NCI-H345 treated with DMSO at 0.1 percent for 48 hours (cell line): Measurements from ENCODE around the gene GADD45GIP1.

Source experiments
- DNase-seq: peaks from one replicate; lab custom pipeline; 2025; ENCODE audit not compliant: unreplicated experiment; lab: John Stamatoyannopoulos, UW

GADD45GIP1 gene

DNA sequence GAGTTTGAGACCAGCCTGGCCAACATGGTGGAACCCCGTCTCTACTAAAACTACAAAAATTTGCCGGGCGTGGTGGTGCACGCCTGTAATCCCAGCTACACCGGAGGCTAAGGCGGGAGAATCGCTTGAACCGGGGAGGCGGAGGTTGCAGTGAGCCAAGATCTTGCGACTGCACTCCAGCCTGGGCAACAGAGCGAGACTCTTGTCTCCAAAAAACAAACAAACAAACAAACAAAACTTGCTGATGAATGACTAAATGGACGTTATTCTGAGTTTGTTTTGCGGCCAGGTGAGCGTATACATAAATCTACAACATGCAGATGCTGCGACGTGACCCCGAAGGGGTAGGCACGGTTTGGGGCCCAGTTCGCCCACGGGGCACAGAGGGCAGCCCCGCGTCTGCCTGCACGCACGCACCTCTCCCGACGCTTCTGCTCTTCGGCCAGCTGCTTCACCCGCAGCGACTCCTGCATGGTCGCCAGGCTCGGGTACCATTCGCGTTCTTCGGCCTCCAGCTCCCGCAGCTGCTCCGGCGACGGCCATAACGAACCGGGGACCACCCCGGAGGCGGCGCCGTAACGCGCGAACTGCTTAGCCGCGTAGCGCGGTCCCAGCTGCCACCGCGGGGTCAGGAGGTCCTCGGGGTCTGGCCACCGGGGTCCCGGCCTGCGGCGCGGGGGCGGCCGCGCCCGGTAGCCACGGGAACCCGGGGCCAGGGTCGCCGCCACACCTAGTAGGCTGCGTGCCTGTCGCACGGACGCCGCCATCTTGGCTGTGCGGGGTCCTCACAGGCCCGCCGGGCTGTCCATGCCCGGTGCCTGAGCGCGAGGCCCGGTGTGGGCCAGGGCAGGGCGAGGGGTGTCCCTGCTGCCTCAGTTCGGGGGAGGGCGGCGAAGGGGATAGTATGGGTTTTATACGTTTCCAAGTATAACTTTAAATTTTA lies at the start of gene GADD45GIP1:
TSS of gene GADD45GIP1 (minus strand) at position 778 of the 943 bp plus-strand sequence. CDS start at position 767, 11 bp downstream.
- no peak for DNase-seq

DNA sequence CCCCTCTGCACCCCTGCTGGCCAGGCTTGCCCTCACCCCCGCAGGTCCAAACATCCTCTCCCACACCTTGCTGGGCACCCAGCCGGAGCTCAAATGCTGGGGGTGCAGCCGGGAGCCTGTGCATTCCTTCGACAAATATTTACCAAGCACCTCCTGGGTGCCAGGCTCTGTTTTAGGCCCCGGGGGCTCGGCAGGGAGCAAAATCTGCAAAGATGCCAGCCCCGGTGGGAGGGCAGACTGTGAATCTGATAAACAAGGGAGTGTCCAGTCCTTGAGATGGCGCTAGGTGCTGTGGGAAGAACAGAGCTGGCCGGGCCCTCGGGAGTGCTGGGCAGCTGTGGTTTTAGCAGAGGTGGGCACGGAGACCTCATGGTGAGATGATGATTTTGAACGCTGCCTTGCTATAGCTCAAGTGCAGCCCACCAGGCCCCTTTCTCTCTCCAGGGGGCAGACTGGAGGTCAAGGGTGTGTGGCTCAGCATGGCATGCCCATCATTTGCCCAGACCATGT lies 48.9 kb upstream of the GADD45GIP1 start:
- DNase-seq, result no peak

DNA sequence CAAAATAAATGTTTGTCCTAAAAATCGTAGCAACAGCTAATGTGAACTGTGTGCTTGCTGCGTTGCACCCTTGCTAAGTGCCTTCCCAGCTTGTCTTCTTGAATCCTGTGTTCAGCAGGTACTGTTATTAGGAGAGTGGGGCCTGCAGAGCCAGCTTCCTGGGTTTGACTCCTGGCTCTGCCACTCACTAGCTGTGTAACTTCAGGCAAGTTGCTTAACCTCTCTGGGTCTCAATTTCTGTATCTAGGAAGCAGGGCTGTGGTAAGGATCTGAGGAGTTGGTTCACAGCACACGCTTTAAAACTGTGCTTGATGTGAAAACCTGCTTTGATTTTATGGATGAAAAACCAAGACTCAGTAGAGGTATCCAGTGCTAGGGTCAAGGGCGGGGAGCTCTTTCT lies 48.2 kb upstream of the GADD45GIP1 start:
- no peak for DNase-seq

DNA sequence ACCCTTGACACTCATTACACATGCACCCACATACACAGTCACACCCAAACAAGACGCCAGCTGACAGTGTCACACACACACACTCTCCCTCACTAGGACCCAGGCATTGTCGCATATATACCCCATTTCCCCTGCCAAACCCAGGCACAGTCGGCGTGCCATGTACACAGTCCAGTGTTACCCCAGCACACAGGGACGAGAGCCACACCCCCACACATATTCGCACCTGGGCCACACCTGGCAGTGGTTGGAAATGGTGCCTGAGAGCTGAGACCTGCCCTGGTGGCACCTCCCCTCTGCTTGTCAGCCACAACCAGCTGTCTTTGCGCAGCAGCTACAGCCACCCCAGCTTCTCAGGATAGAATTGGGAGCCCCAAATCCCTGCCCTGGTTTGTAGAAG lies 47.2 kb upstream of the GADD45GIP1 start:
- no peak for DNase-seq

DNA sequence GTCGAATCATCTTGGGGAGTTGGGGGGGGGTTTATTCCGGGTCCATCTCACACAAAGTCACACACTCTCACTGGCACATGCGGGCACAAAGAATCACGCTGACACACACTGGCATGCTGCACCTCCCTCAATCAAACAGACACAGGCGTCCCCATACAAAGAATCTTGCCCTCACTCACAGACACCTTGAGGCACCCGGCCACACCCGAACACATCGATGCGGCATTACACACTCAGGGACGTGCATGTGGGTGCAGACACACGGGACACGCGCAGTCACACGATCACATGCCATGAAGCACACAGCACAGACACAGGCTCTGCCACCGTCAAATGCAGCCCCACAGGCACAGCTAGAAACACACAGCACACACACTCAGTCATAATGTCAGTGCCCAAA lies 46.1 kb upstream of the GADD45GIP1 start:
- DNase-seq, result no peak

DNA sequence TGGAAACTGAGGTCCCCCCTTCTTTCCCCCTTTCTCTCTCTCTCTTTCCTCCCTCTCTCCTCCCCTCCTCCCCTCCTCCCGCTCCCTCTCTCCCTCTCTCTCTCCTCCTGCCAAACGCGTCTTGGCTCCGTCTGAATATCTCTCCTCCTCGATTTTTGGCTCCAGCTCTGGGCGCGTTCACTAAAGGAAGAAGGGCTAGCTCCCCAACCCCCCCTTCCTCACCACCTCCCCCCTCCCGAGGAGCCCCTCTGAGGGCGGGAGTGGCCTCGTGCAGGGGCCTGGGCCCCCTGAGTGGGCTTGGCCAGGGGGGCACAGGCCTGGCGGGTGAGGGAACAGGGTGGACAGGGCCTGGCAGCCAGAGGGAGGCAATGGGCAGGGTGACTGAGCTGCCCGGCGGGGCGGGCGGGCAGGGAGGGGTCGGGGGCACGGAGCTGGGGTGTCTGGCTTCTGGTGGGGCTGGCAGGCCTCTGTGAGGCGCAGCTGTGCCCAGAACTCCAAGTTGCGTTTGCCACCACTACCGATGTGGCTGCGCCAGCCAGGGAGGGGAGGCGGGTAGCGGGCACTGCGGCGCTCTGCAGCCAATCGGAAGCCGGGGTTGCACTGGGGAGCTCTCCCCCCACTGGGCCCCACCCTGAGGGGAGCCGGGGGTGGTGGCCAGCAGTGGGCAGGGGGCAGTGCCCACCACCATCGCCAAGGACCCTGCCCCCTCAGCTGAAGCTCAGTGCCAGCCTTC lies 45.3 kb upstream of the GADD45GIP1 start:
- DNase-seq, result no peak

DNA sequence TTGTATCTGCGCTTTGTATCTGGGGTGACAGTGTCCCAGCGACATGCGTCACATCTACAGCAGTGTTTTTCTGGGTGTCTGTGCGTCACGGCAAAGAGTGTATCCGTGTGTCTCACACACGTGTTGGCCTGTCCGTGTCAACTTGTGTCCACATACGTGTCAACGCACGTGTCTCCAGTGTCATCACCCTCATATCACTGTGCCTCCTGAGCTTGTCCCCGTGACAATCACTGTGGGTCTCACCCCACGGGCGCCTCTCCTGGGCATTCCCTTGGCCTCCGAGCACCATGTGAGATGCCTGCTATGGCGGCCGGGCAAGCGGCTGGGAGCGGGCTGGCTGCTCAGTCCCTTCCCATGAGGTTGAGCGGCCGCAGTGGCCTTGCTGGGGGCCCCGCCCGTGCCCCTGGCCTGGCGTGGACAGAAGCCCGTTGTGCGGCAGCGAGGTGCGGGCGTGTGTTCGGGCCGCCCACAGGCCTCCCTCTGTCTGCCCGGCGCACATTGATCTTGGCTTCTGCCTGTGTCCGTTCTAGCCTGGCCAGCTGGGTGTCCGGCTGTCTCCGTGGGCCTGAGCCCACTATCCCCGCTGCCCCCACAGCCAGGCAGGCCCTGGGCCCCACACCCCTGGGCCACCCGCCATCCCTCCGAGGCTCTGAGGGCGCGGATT lies 44.6 kb upstream of the GADD45GIP1 start:
- DNase-seq, result no peak

DNA sequence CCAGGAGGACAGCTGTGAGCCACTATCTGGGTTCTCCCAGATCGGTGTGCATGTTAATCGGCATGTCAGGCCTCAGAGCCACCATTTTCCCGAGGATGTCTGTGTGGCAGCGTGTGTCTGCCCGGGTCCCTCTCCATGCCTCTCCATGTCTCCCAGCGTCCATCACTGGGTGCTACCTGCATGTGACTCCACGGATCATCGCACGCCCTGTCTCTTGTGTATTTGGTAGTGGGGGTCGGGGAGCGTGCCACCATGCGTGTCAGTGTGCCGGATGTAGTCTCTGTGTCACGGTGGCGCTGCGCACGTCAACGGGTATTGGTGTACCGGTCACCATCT lies 44.1 kb upstream of the GADD45GIP1 start:
- no peak for DNase-seq

DNA sequence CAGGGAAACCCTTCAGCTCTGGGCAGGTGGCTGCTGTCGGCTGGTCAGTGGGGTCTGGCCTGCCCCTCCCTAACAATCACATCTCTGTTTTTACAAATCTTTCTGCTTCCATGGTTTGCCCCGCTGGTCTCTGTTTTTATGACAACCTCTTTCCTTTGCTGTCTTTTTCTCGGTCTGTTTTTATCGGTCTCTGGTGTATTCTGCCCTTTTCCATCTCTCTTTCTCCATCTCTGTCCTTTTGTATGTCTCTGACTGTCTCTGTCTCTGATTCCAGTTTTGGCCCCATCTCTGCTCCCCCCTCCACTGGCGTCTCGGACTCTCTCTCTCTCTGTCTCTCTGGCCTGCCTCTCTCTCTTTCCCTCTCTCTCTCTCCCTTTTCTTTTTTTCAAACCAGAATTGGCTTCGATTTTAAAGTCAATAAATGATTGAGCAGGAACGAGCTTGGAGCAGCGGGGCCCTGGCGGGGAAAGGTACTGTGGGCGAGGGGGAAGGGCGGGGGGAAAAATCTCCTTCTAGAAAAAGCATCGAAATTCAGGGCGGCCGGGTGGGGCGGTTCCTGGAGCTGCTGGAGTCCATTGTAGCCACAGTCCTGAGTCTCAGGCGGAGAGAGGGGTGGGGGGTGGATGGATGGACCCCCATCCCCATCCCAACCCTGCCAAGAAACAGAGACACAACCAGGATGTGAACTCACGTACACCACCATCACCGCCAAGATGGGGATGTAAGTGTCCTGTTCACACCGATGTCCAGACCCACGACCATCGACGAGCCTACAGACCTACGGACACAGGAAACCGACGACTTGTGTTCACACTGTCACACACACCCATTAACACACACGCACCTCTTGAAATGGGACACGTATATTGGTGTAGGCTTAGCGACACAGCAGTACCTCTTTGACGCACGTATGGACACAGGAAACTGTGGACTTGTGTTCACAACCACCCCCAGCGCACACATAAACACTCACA lies 41.2 kb upstream of the GADD45GIP1 start:
- DNase-seq, result no peak

DNA sequence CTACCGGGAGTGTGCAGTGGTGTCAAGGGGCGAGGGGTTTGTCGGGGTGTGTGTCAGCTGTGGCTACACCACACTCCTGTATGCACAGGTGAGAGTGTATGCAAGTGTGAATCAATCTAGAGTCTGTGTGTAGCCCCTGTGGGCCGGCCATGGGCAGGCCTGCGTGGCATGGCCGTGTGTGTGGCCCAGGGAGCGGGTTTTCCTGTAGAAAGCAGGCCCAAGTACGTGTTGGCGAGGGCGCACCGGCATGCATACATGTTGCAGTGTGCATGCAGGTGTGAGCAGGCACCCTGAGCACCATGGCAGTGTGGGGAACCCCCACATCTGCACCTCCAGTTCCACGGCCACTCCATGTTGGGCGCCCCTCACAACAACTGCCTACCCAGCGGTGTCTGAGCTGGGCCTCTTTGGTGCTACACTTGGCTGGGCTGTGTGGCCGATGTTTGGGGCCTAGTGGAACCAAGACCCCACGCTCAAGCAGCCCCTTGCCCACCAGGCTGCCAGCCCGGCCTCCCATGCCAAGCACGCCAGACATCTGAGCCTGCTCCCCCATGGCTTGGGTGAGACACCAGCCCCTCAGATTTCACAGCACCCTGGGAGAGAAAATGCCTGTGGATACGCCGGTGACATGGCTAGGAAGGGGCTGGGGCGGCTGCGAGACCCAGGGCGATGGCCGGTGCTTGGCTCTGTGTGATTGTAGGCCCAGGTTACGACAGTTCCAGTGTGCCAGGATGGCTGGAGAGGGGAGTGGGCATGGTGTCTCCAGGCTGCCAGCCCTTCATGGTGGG lies 40.4 kb upstream of the GADD45GIP1 start:
- DNase-seq, result no peak

DNA sequence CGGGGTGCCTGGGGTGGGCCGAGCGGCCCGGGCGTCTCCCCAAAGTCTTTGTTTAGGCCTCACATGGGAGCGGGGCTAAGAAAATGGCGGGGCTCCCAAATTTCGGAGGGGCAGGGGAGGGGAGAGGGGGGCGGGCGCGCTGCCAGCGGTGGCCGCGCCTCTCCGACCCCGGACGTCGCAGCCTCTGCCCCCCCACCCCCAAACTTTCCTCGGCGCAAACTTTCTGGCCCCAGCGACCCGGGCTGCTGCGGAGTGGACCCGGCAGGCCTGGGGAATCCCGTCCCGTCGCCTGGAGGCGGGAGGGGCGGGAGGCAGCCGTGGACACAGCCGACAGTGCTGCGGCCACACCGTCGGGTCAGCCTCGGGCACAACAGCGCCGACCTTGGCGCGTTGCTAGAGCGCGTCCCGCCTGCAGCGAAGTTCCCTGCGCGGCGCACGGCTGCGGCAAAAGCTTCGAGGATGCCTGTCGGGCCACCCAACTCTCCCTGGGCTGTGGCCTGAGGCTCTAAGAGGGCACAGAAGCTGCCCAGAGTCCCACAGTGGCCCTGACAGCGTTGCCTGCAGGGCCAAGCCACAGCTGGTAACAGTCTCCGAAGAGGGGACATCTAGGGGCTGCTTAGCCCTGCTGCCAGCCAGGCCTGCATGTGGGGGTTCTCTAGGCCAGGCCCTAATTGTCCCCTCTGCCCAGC lies 39.5 kb upstream of the GADD45GIP1 start:
- DNase-seq, result no peak

DNA sequence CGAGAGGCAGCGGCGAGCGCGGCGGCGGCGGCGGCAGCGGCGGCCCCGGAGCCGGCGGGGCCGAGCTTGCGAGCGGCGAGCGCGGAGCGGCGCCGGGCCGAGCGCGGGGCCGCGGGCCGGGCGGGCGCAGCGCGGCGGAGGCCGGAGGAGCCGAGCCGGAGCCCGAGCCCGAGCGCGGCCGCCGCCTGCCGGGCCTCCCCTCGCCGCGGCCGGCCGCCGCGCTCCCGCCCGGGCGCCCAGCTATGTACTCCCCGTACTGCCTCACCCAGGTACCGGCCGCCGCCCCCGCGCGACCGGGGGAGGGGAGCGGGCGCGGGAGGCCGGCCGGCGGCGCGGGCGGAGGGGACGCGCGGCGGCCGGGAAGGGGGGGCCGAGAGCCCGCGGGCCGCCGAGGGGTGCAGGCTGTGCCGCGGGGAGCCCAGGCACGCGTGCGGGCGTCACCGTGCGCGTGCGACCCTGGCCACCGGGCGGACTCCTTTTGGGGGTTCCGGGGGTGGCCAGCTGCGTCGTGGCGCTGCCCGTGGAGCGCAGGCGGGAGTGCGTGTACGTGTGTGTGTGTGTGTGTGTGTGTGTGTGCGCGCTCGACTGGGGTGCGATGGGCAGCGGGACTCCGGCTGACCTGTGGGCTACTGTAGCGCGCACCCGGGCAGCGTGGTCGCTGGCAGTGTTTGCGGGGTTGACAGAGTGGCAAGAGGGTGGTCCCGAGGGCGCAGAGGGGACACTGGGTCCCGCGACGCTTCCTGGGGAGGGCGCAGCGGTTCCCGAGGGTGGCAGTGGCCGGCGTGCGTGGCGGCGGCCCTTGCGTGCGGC lies 38.8 kb upstream of the GADD45GIP1 start:
- DNase-seq, result no peak

DNA sequence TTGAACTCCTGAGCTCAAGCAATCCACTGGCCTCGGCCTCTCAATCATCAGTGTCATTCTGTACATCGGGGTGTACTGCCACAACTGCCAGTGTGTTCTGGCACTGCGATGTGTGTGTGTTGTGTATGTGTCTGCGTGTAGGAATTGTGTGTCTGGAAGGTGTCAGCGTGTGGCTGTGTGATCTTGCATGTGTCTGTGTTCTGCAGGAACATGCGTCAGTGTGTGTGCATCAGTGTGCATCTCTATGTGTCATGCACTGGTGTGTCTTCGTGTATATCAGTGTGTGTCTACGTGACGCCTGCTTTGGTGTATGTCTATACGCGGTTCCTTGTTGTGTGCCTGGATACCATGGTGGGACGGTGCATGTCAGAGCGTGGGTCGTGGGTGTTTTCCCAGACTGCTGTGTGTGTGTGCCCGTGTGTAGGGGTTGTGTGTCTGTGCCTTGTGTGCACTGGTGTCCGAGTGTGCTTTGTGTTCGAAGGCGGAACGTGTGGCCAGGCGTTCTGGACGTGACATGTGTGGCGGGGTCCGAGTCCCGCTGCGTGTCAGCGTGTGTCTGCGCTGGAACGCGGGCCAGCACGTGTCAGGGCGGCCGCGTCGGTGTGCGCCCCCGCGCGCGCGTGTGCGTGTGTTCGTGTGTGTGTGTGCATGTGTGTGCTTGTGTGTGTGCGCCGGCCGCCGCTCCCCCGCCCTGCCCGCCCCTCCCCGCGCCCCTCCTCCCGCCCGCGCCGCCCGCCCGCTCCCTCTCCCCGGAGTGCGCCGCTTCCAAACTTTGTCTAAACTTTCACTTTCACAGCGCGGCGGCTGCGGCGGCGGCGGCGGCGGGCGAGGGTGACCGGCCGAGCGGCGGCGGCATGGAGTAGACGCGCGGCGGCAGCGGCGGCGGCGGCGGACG lies 37.9 kb upstream of the GADD45GIP1 start, which contains the start of gene NFIX:
TSS of gene NFIX (plus strand) at position 775 of the 895 bp plus-strand sequence. CDS start 363 bp downstream, outside the sequence.
- DNase-seq, result no peak

DNA sequence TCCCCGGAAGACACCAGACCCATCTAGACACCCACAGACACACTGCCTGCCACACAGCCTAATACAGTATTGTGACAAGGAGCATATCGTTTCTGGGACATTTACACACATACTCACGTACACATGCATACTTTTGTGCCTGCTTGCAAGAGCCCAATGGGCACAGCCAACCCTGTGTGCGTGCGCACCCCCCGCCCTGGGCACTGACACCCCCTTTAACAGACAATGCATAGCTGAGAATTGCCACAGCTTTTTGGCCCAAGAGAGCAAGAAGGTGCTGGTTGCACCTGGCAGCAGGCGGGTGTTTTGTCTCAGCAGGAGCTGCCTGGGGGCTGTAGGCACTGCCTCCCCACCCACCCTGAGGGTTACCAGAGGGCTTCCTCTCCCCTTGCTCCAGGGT lies 36.5 kb upstream of the GADD45GIP1 start:
- DNase-seq, result no peak

DNA sequence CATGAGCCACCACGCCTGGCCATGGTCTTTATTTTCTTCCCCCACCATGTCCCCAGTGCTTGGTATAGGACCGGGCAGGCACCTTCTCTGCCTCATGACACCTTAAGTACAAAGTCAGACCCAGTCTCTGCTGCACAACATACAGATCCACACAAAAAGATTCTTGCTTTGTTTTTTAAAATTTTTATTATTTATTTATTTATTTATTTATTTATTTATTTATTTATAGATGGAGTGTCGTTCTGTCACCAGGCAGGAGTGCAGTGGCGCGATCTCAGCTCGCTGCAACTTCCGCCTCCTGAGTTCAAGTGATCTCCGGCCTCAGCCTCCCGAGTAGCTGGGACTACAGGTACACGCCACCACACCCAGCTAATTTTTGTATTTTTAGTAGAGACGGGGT lies 35.7 kb upstream of the GADD45GIP1 start:
- DNase-seq, result no peak

DNA sequence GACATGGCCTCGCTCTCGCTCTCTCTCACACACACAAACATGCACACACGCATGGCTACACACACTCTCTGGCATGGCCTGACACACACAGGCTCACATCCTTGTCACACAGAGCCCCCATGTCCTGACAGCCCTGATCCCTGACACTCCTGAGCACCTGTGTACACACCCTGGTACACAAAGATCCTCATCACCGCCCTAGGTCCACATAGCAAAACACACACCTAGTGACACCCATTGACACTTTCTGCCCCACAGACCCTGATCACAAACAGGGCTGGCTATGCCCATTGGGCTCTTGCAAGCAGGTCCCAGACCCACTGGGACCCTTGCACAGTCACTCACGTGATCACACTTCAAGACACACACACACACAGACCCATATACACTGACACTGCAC lies 34.3 kb upstream of the GADD45GIP1 start:
- no peak for DNase-seq

DNA sequence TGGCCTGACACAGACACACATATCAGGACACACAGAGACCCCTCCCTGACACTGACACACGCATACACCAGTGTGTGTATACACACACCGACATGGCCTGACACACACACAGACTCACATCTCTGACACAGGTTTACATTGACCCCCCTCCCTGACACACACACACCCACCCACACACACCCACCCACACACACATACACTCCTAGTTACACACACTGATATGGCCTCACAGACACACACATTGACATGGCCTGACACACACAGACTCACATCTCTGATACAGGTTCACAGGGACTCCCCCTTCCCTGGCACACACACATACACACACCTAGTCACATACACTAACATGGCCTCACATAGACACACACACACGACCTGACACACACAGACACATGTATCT lies 33.8 kb upstream of the GADD45GIP1 start:
- no peak for DNase-seq
